HepG2 (cell line): ENCODE data around the gene DLAT.

Source experiments
- AHDC1 ChIP-seq: sonication (generic); formaldehyde crosslinking; IDR thresholded peaks from 2 replicates; pipeline ENCODE4 v1.5.1; 2020; ENCODE audit warnings: mild to moderate bottlenecking, missing genetic modification reagents, borderline replicate concordance
- CEBPG ChIP-seq: IDR thresholded peaks from 2 replicates; pipeline ENCODE4 v1.6.1; 2016
- CTCF ChIP-seq: sonication (generic); formaldehyde crosslinking; IDR thresholded peaks from 2 replicates; pipeline ENCODE4 v1.5.0; 2020; ENCODE audit warnings: mild to moderate bottlenecking, missing genetic modification reagents, moderate library complexity
- ELK4 ChIP-seq: sonication (generic); formaldehyde crosslinking; IDR thresholded peaks from 2 replicates; pipeline ENCODE4 v1.9.0; 2021; ENCODE audit warnings: missing genetic modification reagents, borderline replicate concordance
- HDAC2 ChIP-seq: sonication (generic); formaldehyde crosslinking; IDR thresholded peaks from 2 replicates; pipeline ENCODE4 v1.4.0; 2020; ENCODE audit warnings: missing genetic modification reagents
- MYNN ChIP-seq: sonication (generic); formaldehyde crosslinking; IDR thresholded peaks from 2 replicates; pipeline ENCODE4 v1.4.0; 2020; ENCODE audit warnings: mild to moderate bottlenecking, low read depth, missing genetic modification reagents
- POLR2A ChIP-seq, 2 experiments: IDR thresholded peaks; 2 replicates each; pipeline ENCODE4 v1.6.1; 2011; ENCODE audit warnings: low read depth in 2 of 2, low read length in 2 of 2, mild to moderate bottlenecking in 1 of 2, moderate library complexity in 1 of 2; ENCODE audit not compliant: insufficient read depth in 1 of 2
- SUZ12 ChIP-seq: fragments of 150-350 bp; IDR thresholded peaks from 2 replicates; pipeline ENCODE4 v1.6.1; 2014; ENCODE audit warnings: low read depth, low read length
- ZNF263 ChIP-seq: sonication (generic); formaldehyde crosslinking; IDR thresholded peaks from 2 replicates; pipeline ENCODE4 v1.4.0; 2020; ENCODE audit warnings: missing genetic modification reagents
- ZNF3 ChIP-seq: IDR thresholded peaks from 2 replicates; pipeline ENCODE4 v1.7.0; 2017; ENCODE audit warnings: inconsistent platforms
- ZNF446 ChIP-seq: sonication (generic); formaldehyde crosslinking; IDR thresholded peaks from 2 replicates; pipeline ENCODE4 v1.5.0; 2020; ENCODE audit warnings: mild to moderate bottlenecking, missing genetic modification reagents
- ZNF512 ChIP-seq: sonication (generic); formaldehyde crosslinking; IDR thresholded peaks from 2 replicates; pipeline ENCODE4 v1.4.0; 2020; ENCODE audit warnings: mild to moderate bottlenecking, missing genetic modification reagents

- TF ChIP-seq ZNF512 (CRISPR knock-in tag) (no peak), ZNF446 (CRISPR knock-in tag) (no peak), ELK4 (CRISPR knock-in tag) (no peak), CEBPG (CRISPR knock-in tag) (no peak), ZNF3 (CRISPR knock-in tag) (no peak), POLR2A (IDR thresholded peaks at IDR 0.05; ENCODE audit: insufficient read depth in 1 of 2, low read depth in 2 of 2, low read length in 2 of 2) (no peak), MYNN (CRISPR knock-in tag) (no peak), ZNF263 (CRISPR knock-in tag) (no peak), SUZ12 (no peak), HDAC2 (no peak), AHDC1 (CRISPR knock-in tag) (no peak), CTCF (no peak)
These were observed 11.6 kb upstream of the DLAT start for GRCh38 chr11:112013497-112014164.
